Fibroblast of pulmonary artery (primary cell): ENCODE data around the gene GALNT17.

Experiments
- DNase-seq: peaks from one replicate; pipeline ENCODE4 v3.0.0-alpha.2; 2010; ENCODE audit warnings: low read depth
- H3K4me3 ChIP-seq: replicated peaks from 2 replicates; pipeline ENCODE4 v1.5.1; 2011; ENCODE audit warnings: low read depth, mild to moderate bottlenecking, control low read depth, low read length, moderate library complexity
- TF ChIP-seq, protein P1 (sequence below): IDR thresholded peaks from 2 replicates; pipeline ENCODE4 v1.5.1; 2011; ENCODE audit warnings: mild to moderate bottlenecking, control low read depth, low read length, inconsistent platforms; ENCODE audit errors: missing control alignments

Gene GALNT17

GRCh38 chr7:71184609-71185008, 52.7 kb downstream of the GALNT17 start:
- DNase-seq: no peak
- TF ChIP-seq, protein P1, sequence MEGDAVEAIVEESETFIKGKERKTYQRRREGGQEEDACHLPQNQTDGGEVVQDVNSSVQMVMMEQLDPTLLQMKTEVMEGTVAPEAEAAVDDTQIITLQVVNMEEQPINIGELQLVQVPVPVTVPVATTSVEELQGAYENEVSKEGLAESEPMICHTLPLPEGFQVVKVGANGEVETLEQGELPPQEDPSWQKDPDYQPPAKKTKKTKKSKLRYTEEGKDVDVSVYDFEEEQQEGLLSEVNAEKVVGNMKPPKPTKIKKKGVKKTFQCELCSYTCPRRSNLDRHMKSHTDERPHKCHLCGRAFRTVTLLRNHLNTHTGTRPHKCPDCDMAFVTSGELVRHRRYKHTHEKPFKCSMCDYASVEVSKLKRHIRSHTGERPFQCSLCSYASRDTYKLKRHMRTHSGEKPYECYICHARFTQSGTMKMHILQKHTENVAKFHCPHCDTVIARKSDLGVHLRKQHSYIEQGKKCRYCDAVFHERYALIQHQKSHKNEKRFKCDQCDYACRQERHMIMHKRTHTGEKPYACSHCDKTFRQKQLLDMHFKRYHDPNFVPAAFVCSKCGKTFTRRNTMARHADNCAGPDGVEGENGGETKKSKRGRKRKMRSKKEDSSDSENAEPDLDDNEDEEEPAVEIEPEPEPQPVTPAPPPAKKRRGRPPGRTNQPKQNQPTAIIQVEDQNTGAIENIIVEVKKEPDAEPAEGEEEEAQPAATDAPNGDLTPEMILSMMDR: no peak
- no peak overlapping the region for H3K4me3 ChIP-seq

GRCh38 chr7:71186535-71187057, 54.7 kb downstream of the GALNT17 start:
- DNase-seq: no peak
- H3K4me3 ChIP-seq: no peak overlapping the region
- TF ChIP-seq, protein P1: no peak

GRCh38 chr7:71191771-71192170, 59.8 kb downstream of the GALNT17 start:
- TF ChIP-seq, protein P1: no peak
- H3K4me3 ChIP-seq: no peak overlapping the region
- DNase-seq: no peak

DNA sequence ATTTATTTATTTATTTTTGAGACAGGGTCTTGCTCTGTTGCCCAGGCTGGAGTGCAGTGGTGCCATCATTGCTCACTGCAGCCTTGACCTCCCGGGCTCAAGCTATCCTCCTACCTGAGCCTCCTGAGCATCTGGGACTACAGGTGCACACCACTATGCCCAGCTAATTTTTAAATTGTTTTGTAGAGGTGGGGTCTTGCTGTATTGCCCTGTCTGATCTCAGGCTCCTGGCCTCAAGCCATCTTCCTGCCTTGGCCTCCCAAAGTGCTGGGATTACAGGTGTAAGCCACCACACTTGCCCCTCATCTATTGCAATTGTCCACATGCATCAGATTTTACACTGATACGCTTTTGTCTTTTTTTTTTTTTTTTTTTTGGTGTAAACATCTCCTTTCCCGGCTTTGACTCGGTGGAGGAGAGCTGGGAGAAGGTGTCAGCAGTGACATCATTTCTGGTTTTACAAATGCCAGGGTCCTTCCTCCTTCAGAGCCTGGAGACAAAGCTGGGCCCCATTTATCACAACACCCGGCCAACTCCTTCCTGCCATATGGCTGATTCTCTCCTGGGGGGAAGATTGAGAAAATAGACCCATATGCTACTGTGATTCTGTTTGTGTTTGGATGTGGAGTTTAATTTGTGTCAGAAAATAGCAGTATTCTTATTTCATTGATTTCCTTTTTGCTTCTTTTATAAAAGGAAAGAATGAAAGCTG, 61.3 kb downstream of the GALNT17 start:
- no peak for DNase-seq
- TF ChIP-seq, protein P1: no peak
- H3K4me3 ChIP-seq: no peak overlapping the region

DNA sequence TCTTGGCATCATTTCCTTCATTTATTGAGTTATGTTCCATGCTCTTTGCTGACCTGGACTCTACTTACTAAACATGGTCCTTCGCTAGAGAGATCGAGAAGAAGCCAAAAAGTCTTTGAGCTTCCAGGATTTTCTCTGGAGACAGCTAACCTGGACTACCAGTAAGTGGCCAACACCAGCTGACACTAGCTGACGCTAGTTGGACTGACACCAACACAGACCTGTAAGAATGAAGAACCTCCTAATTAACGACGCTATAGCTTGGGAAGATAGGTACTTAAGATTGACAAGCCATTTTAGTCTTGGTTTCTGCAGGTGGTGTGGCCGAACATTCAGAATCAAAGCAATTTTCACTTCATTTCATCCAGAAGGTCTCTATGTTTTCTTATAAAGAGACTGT, 66.4 kb downstream of the GALNT17 start:
- no peak for DNase-seq
- TF ChIP-seq, protein P1: no peak

DNA sequence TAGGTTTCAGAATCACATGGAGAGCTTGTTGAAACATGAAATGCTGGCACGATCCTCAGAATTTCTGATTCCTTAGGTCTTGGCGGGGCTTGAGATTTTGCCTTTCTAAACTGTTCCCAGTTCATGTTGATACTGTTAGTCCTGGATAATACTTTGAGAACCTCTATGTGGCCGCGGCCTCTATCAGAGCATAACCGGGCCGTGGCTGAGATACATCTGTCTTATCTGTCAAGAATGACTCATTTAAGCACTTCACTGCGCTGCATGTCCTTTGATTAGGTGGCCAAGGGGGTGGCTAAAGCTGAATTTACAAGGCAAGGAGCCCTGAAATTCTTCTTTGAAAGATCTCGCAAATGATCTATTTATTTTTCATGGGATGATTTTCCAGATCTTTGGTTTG, 66.9 kb downstream of the GALNT17 start:
- H3K4me3 ChIP-seq: no peak overlapping the region
- DNase-seq: no peak
- TF ChIP-seq, protein P1: no peak

More for the DNA sequence above, 66.4 kb downstream of the GALNT17 start:
- no peak overlapping the region for H3K4me3 ChIP-seq

DNA sequence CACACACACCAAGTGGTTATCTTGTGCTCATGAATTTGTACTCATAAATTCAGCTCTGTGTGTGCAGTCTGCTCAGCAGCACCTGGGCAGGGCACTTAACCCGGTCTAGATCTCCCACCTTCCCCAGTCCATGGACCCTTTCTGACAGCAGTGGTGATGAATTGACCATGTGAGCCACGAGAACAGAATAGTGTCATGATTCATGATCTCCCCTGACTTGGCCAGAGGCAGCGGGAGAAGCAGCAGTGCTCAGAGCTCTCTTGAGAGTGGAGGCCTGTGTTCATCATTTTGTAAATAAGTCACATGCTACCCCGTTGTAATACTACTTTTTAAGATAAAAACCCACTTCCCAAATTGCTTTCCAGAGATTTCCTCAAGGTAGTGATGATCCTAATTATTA, 74.2 kb downstream of the GALNT17 start:
- no peak for DNase-seq
- TF ChIP-seq, protein P1: no peak
- no peak overlapping the region for H3K4me3 ChIP-seq
